ENCODE results near the gene NSUN3.

NSUN3 gene

GRCh38 chr3:94062513-94063404, at the start of gene NSUN3, which contains the start of gene DHFR2:
Gene NSUN3, plus strand, starts transcription at chr3:94063061. Its CDS starts 66 bp downstream, at chr3:94063127.
Gene DHFR2, minus strand, starts transcription at chr3:94062916. Its CDS starts 1,405 bp downstream, at chr3:94061511.
- peak; percentile 97 for DNase-seq (ENCODE audit: low read depth)
- H3K4me3 ChIP-seq (ENCODE audit: low read depth, low read length) = peak within 1 kb of the TSS; percentile 80
- 0 out of 2 replicates have a peak, but pooled peaks have one; percentile 4 for TF ChIP-seq CTCF (IDR thresholded peaks at IDR 0.05; ENCODE audit: control insufficient read depth, extremely low read depth, insufficient read depth)

- no peak for TF ChIP-seq CTCF (IDR thresholded peaks at IDR 0.05; ENCODE audit: control insufficient read depth, extremely low read depth, insufficient read depth)
- DNase-seq (ENCODE audit: low read depth) = no peak
- no peak overlapping the region for H3K4me3 ChIP-seq (ENCODE audit: low read depth, low read length)
Observed at GRCh38 chr3:94015025-94015424, 47.8 kb upstream of the NSUN3 start.

- no peak overlapping the region for H3K4me3 ChIP-seq (ENCODE audit: low read depth, low read length)
- DNase-seq (ENCODE audit: low read depth) = no peak
- TF ChIP-seq CTCF (IDR thresholded peaks at IDR 0.05; ENCODE audit: control insufficient read depth, extremely low read depth, insufficient read depth) = no peak
Observed at GRCh38 chr3:94019659-94020058, 43.2 kb upstream of the NSUN3 start.

GRCh38 chr3:94020293-94020692, 42.6 kb upstream of the NSUN3 start:
- no peak overlapping the region for H3K4me3 ChIP-seq (ENCODE audit: low read depth, low read length)
- no peak for DNase-seq (ENCODE audit: low read depth)
- no peak for TF ChIP-seq CTCF (IDR thresholded peaks at IDR 0.05; ENCODE audit: control insufficient read depth, extremely low read depth, insufficient read depth)

DNA sequence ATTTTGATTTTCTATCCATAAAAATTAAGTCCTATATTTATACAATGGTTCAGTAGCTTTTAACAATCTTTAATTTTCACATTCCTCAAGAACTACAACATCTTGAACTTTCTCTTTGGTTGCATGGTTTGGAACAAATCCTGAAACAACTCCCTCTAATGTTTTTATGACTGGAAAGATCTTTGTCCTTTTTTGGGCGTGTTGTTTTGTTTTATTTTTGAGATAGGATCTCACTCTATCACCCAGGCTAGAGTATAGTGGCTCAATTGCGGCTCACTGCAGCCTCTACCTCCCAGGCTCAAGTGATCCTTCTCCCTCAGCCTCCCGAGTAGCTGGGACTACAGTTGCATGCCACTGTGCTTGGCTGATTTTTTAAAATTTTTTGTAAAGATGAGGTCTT, 38.5 kb upstream of the NSUN3 start:
- TF ChIP-seq CTCF (IDR thresholded peaks at IDR 0.05; ENCODE audit: control insufficient read depth, extremely low read depth, insufficient read depth) = no peak
- no peak overlapping the region; the same call in 1 of the 2 replicates for H3K4me3 ChIP-seq (ENCODE audit: low read depth, low read length)
- DNase-seq (ENCODE audit: low read depth) = no peak

DNA sequence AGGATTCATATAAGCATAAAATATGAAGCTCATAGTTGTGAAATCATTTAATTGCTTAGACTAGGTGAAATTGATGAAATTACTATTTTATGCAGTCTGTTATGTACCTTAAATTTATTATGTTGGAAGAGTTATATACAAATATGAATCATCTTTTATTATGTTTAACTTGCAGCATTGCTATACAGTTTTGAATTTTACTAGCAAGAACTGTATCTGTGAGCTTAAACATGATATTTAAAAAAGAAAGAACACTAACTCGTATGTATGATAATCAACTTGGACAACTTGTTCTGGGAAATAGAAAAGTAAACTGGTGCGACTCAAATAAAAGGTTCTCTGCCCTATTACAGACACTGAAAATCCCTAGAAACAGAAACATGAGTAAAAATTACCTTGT, 36.2 kb upstream of the NSUN3 start:
- TF ChIP-seq CTCF (IDR thresholded peaks at IDR 0.05; ENCODE audit: control insufficient read depth, extremely low read depth, insufficient read depth) = no peak
- peak; percentile 71 for DNase-seq (ENCODE audit: low read depth)

More for the DNA sequence above, 36.2 kb upstream of the NSUN3 start:
- peak overlapping the region; percentile 74 for H3K4me3 ChIP-seq (ENCODE audit: low read depth, low read length)

All from LNCaP clone FGC (cell line).